ENCODE results near the gene GABBR2. TPM values are rescaled to one million over a fixed set of nuclear protein-coding genes. Genes with fewer than 3 reads are reported as not detected.

Gene GABBR2
- total and polyA plus RNA-seq, 8 donors: 0.41 to 2.3 (median 0.79) TPM

- DNase-seq (no peak), ATAC-seq (no peak)
- no peaks in the 10 kb centered on the region for H3K9me3 ChIP-seq
- intact Hi-C loops (cut with DNase I): no loop called here
- H3K4me3 ChIP-seq: no peak overlapping the region
- no peaks in the 10 kb centered on the region for H3K27me3 ChIP-seq
- H3K27ac ChIP-seq: no peak overlapping the region
- no peaks in the 10 kb centered on the region for H3K36me3 ChIP-seq
- TF ChIP-seq CTCF (IDR thresholded peaks at IDR 0.05): no peak
- no peaks in the 10 kb centered on the region for H3K4me1 ChIP-seq
These were observed 293.0 kb downstream of the GABBR2 start for GRCh38 chr9:98415782-98416181.

GRCh38 chr9:98413084-98413483, 295.7 kb downstream of the GABBR2 start:
- H3K27me3 ChIP-seq: no peaks in the 10 kb centered on the region
- no peak for TF ChIP-seq CTCF (IDR thresholded peaks at IDR 0.05)
- no peak for DNase-seq
- H3K9me3 ChIP-seq: no peaks in the 10 kb centered on the region
- intact Hi-C loops (cut with DNase I): no loop called here
- H3K36me3 ChIP-seq: no peaks in the 10 kb centered on the region
- H3K4me3 ChIP-seq: no peak overlapping the region
- H3K4me1 ChIP-seq: no peaks in the 10 kb centered on the region
- ATAC-seq: no peak
- no peak overlapping the region for H3K27ac ChIP-seq

- no peak overlapping the region for H3K4me3 ChIP-seq
- ATAC-seq (no peak), DNase-seq (no peak)
- no peaks in the 10 kb centered on the region for H3K4me1 ChIP-seq
- no peak for TF ChIP-seq CTCF (IDR thresholded peaks at IDR 0.05)
- no peaks in the 10 kb centered on the region for H3K36me3 ChIP-seq
- intact Hi-C loops (cut with DNase I): no loop called here
- H3K9me3 ChIP-seq: no peaks in the 10 kb centered on the region
- H3K27me3 ChIP-seq: no peaks in the 10 kb centered on the region
- no peak overlapping the region for H3K27ac ChIP-seq
These were observed 296.5 kb downstream of the GABBR2 start for GRCh38 chr9:98412101-98412842.

- no peak for TF ChIP-seq CTCF (IDR thresholded peaks at IDR 0.05)
- H3K27me3 ChIP-seq: no peaks in the 10 kb centered on the region
- DNase-seq (peak in 3 of 4 donors; percentile 30 to 65 (median 44)), ATAC-seq (peak; percentile 67)
- no peak overlapping the region for H3K4me3 ChIP-seq
- intact Hi-C loops (cut with DNase I): no loop called here
- no peak overlapping the region for H3K27ac ChIP-seq
- H3K9me3 ChIP-seq: no peaks in the 10 kb centered on the region
- H3K4me1 ChIP-seq: no peaks in the 10 kb centered on the region
- H3K36me3 ChIP-seq: no peaks in the 10 kb centered on the region
These were observed 298.5 kb downstream of the GABBR2 start for GRCh38 chr9:98410185-98410697.

- Histone ChIP-seq H3K4me1 (no peaks in the 10 kb centered on the region), H3K4me3 (no peak overlapping the region), H3K27me3 (no peaks in the 10 kb centered on the region)
These were observed 299.0 kb downstream of the GABBR2 start for GRCh38 chr9:98409719-98410118.

More at GRCh38 chr9:98409719-98410118, 299.0 kb downstream of the GABBR2 start:
- no peak for DNase-seq
- Histone ChIP-seq H3K27ac (no peak overlapping the region), H3K36me3 (no peaks in the 10 kb centered on the region), H3K9me3 (no peaks in the 10 kb centered on the region)
- no peak for TF ChIP-seq CTCF (IDR thresholded peaks at IDR 0.05)
- ATAC-seq: no peak
- intact Hi-C loops (cut with DNase I): no loop called here

Data from left lung (tissue), 10 donors.